ENCODE results near the gene AMOT. TPM values are rescaled to one million over a fixed set of nuclear protein-coding genes. Genes with fewer than 3 reads are reported as not detected.

AMOT gene
- total and polyA plus RNA-seq, 11 donors, result 0.61 to 10.5 (median 6.0) TPM

DNA sequence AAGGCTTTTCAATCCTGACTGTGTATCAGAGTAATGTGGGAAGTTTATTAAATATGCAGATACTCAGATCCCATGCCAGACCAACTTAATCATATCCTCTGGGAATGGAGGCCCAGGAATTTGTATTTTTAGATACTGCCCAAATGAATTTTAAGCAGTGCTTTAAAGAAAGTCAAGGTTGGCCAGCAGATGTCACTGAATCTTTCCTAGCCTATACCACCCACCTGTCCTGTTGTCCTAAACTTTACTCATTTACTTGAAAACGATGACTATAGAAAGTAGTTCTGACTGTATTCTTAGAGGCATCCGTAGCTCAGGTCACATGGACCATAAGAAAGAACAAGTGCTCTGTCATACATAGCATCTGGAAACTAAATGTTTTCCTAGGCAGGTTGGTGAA lies 79.9 kb downstream of the AMOT start:
- no peak overlapping the region for H3K4me3 ChIP-seq
- H3K4me1 ChIP-seq, result peaks cover 0 to 7% (median 0%) of the 10 kb centered on the region in 12 donors
- ATAC-seq, result no peak
- peaks cover 0 to 18% (median 0%) of the 10 kb centered on the region in 9 donors for H3K27me3 ChIP-seq
- intact Hi-C loops (cut with DNase I), result no loop called here
- 37 to 53% (median 48%) methylated on average over 2 of the region's 2 CpGs for WGBS, 4 donors
- H3K27ac ChIP-seq, result no peak overlapping the region
- H3K36me3 ChIP-seq, result no peaks in the 10 kb centered on the region
- H3K9me3 ChIP-seq, result no peaks in the 10 kb centered on the region
- TF ChIP-seq, protein P1, sequence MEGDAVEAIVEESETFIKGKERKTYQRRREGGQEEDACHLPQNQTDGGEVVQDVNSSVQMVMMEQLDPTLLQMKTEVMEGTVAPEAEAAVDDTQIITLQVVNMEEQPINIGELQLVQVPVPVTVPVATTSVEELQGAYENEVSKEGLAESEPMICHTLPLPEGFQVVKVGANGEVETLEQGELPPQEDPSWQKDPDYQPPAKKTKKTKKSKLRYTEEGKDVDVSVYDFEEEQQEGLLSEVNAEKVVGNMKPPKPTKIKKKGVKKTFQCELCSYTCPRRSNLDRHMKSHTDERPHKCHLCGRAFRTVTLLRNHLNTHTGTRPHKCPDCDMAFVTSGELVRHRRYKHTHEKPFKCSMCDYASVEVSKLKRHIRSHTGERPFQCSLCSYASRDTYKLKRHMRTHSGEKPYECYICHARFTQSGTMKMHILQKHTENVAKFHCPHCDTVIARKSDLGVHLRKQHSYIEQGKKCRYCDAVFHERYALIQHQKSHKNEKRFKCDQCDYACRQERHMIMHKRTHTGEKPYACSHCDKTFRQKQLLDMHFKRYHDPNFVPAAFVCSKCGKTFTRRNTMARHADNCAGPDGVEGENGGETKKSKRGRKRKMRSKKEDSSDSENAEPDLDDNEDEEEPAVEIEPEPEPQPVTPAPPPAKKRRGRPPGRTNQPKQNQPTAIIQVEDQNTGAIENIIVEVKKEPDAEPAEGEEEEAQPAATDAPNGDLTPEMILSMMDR (IDR thresholded peaks at IDR 0.05), result no peak
- TF ChIP-seq POLR2A (IDR thresholded peaks at IDR 0.05), result no peak
- DNase-seq, result no peak

DNA sequence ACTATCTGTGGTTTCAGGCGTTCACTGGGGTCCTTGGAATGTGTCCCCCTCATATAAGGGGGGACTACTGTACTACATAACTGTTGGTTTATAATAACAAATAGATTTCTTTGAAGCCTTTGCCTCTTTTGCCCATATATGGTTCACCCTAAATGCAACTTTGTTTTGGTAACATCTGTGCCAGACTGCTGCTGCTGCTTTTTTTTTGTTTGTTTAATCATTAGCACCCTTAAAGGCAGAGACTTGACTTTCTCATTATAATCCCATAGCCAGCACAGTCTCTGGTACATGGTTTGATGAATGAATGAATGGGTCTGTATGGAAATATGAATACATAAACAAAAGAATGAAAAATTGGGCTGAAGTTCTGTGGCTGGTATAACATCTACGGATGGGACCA lies 80.7 kb downstream of the AMOT start:
- DNase-seq (no peak), ATAC-seq (no peak)
- Histone ChIP-seq H3K9me3 (no peaks in the 10 kb centered on the region), H3K27me3 (peaks cover 0 to 17% (median 0%) of the 10 kb centered on the region in 9 donors), H3K36me3 (no peaks in the 10 kb centered on the region), H3K4me3 (no peak overlapping the region), H3K4me1 (peaks cover 0 to 7% (median 0%) of the 10 kb centered on the region in 12 donors), H3K27ac (no peak overlapping the region)
- intact Hi-C loops (cut with DNase I), result no loop called here
- WGBS, 4 donors, result 64 to 81% (median 73%) methylated on average over 2 of the region's 2 CpGs
- TF ChIP-seq POLR2A (IDR thresholded peaks at IDR 0.05), result no peak
- TF ChIP-seq, protein P1 (IDR thresholded peaks at IDR 0.05), result no peak

DNA sequence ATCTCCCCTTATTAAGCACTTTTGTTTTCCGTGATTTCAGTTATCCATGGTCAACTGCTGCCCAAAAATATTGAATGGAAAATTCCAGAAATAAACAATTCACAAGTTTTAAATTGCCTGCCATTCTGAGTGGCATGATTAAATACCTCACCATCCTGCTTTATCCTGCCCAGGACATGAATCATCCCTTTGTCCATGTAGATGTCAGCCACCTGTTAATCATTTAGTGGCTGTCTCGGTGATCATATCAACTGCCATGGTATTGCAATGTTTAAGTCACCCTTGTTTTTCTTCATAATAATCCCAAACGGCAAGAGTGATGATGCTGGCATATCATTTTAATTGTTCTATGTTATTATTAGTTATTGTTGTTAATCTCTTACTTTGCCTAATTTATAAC lies 81.1 kb downstream of the AMOT start:
- intact Hi-C loops (cut with DNase I), result no loop called here
- TF ChIP-seq POLR2A (IDR thresholded peaks at IDR 0.05), result no peak
- TF ChIP-seq, protein P1 (IDR thresholded peaks at IDR 0.05), result no peak
- Histone ChIP-seq H3K4me1 (peaks cover 0 to 7% (median 0%) of the 10 kb centered on the region in 12 donors), H3K36me3 (no peaks in the 10 kb centered on the region), H3K9me3 (no peaks in the 10 kb centered on the region), H3K27ac (no peak overlapping the region), H3K4me3 (no peak overlapping the region), H3K27me3 (peaks cover 0 to 17% (median 0%) of the 10 kb centered on the region in 9 donors)
- DNase-seq, result no peak
- no peak for ATAC-seq
- WGBS, 4 donors, result 54 to 76% (median 68%) methylated on average over 3 of the region's 3 CpGs

DNA sequence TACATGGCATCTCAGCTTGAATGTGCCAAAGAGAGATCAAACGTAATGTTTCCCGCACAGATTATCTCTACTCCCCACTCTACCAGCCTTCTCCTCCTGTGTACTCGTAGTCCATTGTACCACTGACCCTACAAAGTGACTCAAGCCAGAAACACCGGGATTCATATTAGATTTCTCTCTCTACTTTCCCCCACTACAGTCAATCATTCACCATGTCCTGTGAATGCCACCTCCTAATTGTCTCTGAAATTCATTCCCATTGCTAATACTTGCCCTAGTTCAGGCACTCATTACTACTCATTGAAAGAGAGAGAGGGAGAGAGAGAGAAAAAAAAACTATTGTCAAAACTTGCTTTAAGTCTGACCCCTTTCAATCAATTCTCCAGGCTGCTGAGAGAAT lies 82.7 kb downstream of the AMOT start:
- intact Hi-C loops (cut with DNase I), result no loop called here
- Histone ChIP-seq H3K36me3 (no peaks in the 10 kb centered on the region), H3K9me3 (no peaks in the 10 kb centered on the region), H3K27ac (no peak overlapping the region), H3K4me1 (peaks cover 0 to 7% (median 0%) of the 10 kb centered on the region in 12 donors), H3K4me3 (no peak overlapping the region), H3K27me3 (peaks cover 0 to 17% (median 0%) of the 10 kb centered on the region in 9 donors)
- ATAC-seq (no peak), DNase-seq (no peak)
- no peak for TF ChIP-seq POLR2A (IDR thresholded peaks at IDR 0.05)
- TF ChIP-seq, protein P1 (IDR thresholded peaks at IDR 0.05), result no peak
- 78 to 91% (median 87%) methylated on average over 4 of the region's 4 CpGs for WGBS, 4 donors
